B cell (primary cell): ENCODE measurements around the gene CDC14A. TPM values are rescaled to one million over a fixed set of nuclear protein-coding genes. Genes with fewer than 3 reads are reported as not detected.

Experiments used
- ATAC-seq: fragments of 200-7000 bp; cut with Tn5 transposase; one replicate; pipeline ENCODE4 v1.10.0; 2021; ENCODE audit warnings: low read depth, mild to moderate bottlenecking, moderate number of reproducible peaks, moderate library complexity
- CTCF ChIA-PET: fragments of 350-600 bp; sonication (Branson Sonifier 250); formaldehyde crosslinking; loops from one replicate; lab custom pipeline; 2021; ENCODE audit warnings: antibody characterized with exemption, inconsistent platforms; lab: Charles Lee
- POLR2A ChIA-PET: fragments of 350-600 bp; sonication (Branson Sonifier 250); formaldehyde crosslinking; loops from one replicate; lab custom pipeline; 2021; ENCODE audit warnings: antibody characterized with exemption; lab: Charles Lee
- DNase-seq: peaks from one replicate; pipeline ENCODE4 v3.0.0; 2013
- H2AFZ ChIP-seq: 2 replicates; pipeline ENCODE4 v1.6.1; 2012; ENCODE audit warnings: mild to moderate bottlenecking, low read depth, low read length; ENCODE audit not compliant: insufficient read depth, poor library complexity, severe bottlenecking
- H3K27ac ChIP-seq, 2 donors: 1 replicate in 1 of 2; 2 replicates in 1 of 2; pipeline ENCODE4 v1.5.1; 2012 to 2013; ENCODE audit warnings: low read length in 2 of 2, mild to moderate bottlenecking in 2 of 2, moderate library complexity in 1 of 2
- H3K27me3 ChIP-seq, 4 experiments: fragments of 200-600 bp in 1 of 4; sonication (generic) in 1 of 4; replicated peaks in 1 of 4; 1 replicate in 2 of 4; 2 replicates in 2 of 4; pipeline versions ENCODE4 v1.6.1 to v1.7.0; 2013 to 2016; ENCODE audit warnings: low read length in 3 of 4, mild to moderate bottlenecking in 2 of 4, mixed read lengths in 1 of 4, moderate library complexity in 1 of 4; ENCODE audit not compliant: insufficient read depth in 4 of 4, control insufficient read depth in 3 of 4; ENCODE audit errors: control extremely low read depth in 1 of 4
- H3K36me3 ChIP-seq, 2 experiments: replicated peaks in 1 of 2; 1 replicate in 1 of 2; 2 replicates in 1 of 2; pipeline versions ENCODE4 v1.6.1 to v1.7.1; 2013; ENCODE audit warnings: low read length in 1 of 2; ENCODE audit not compliant: insufficient read depth in 2 of 2, control insufficient read depth in 1 of 2; ENCODE audit errors: control extremely low read depth in 1 of 2, extremely low read depth in 1 of 2
- H3K4me1 ChIP-seq, 2 donors: fragments of 200-600 bp in 1 of 2; sonication (generic) in 1 of 2; 1 replicate in 1 of 2; 2 replicates in 1 of 2; pipeline versions ENCODE4 v1.5.1 to v1.6.1; 2013 to 2017; ENCODE audit warnings: low read length in 2 of 2; ENCODE audit not compliant: control insufficient read depth in 2 of 2, insufficient read depth in 2 of 2
- H3K4me2 ChIP-seq: replicated peaks from 2 replicates; pipeline ENCODE3; 2012; ENCODE audit warnings: mild to moderate bottlenecking, low read depth, low read length; ENCODE audit not compliant: poor library complexity, severe bottlenecking
- H3K4me3 ChIP-seq, 5 experiments: fragments of 200-600 bp in 1 of 5; sonication (generic) in 1 of 5; 1 replicate in 3 of 5; 2 replicates in 2 of 5; pipeline versions ENCODE4 v1.5.1 to v1.7.0; 2011 to 2016; ENCODE audit warnings: low read length in 4 of 5, mild to moderate bottlenecking in 4 of 5, low read depth in 2 of 5, control low read depth in 1 of 5, moderate library complexity in 1 of 5; ENCODE audit not compliant: insufficient read depth in 1 of 5; ENCODE audit errors: control extremely low read depth in 1 of 5, extremely low read depth in 1 of 5
- H3K79me2 ChIP-seq: fragments of 200-600 bp; sonication (generic); one replicate; pipeline ENCODE4 v1.6.0; 2016; ENCODE audit warnings: low read length; ENCODE audit not compliant: control insufficient read depth, insufficient read depth
- H3K9ac ChIP-seq: fragments of 200-600 bp; sonication (generic); 2 replicates; pipeline ENCODE4 v1.6.1; 2017; ENCODE audit warnings: mild to moderate bottlenecking, low read length, moderate library complexity
- H3K9me3 ChIP-seq, 3 donors: one replicate each; pipeline versions ENCODE4 v1.6.1 to v1.7.1; 2013; ENCODE audit warnings: low read length in 2 of 3; ENCODE audit not compliant: control insufficient read depth in 2 of 3, insufficient read depth in 1 of 3; ENCODE audit errors: control extremely low read depth in 1 of 3
- H4K20me1 ChIP-seq: 2 replicates; pipeline ENCODE4 v1.6.0; 2012; ENCODE audit warnings: mild to moderate bottlenecking, low read length; ENCODE audit not compliant: insufficient read depth, control insufficient read depth, poor library complexity, severe bottlenecking
- H3K27ac Mint-ChIP-seq: one replicate; pipeline ENCODE4 v1.8.0; 2021; ENCODE audit warnings: mixed read lengths
- H3K27me3 Mint-ChIP-seq: one replicate; pipeline ENCODE4 v1.8.0; 2021; ENCODE audit warnings: mixed read lengths
- H3K4me1 Mint-ChIP-seq: one replicate; pipeline ENCODE4 v1.8.0; 2021; ENCODE audit warnings: mixed read lengths
- H3K4me3 Mint-ChIP-seq: one replicate; pipeline ENCODE4 v1.8.0; 2021; ENCODE audit warnings: mixed read lengths
- H3K9me3 Mint-ChIP-seq: one replicate; pipeline ENCODE4 v1.8.0; 2022; ENCODE audit warnings: mixed read lengths; ENCODE audit not compliant: insufficient read depth
- EZH2 ChIP-seq: IDR thresholded peaks from 2 replicates; pipeline ENCODE4 v1.6.1; 2012; ENCODE audit warnings: borderline replicate concordance, low read depth, mild to moderate bottlenecking, moderate library complexity, low read length; ENCODE audit not compliant: insufficient read depth, poor library complexity, severe bottlenecking
- WGBS: methylation state at CpG from one replicate; pipeline ENCODE4 v1.1.5; 2013; ENCODE audit warnings: missing lambda C conversion rate; ENCODE audit not compliant: insufficient coverage; 5-methylcytosine and 5-hydroxymethylcytosine counted together
- intact Hi-C: fragments of 100-400 bp; cut with micrococcal nuclease; formaldehyde crosslinking; loops from one replicate; pipeline ENCODE4 v1.10.0; 2022
- polyA plus RNA-seq: library from polyadenylated mRNA; depleted of rRNA; stranded (reverse); fragments of >200 nt; gene quantifications from 2 replicates; pipeline ENCODE4 v1.2.3, GENCODE V29; 2012
- total RNA-seq, 2 donors: library from RNA; stranded (reverse); fragments of 120-200 nt in 1 of 2; gene quantifications; 1 replicate in 1 of 2; 2 replicates in 1 of 2; pipeline versions ENCODE4 v1.2.3 to v1.2.4, GENCODE V29; 2013 to 2022
- TF ChIP-seq, protein P1 (sequence below): fragments of 200-600 bp; IDR thresholded peaks from one replicate; pipeline ENCODE4 v1.8.0; 2022; ENCODE audit warnings: antibody characterized with exemption, mild to moderate bottlenecking

The CDC14A gene
- total and polyA plus RNA-seq, 2 donors (not counting 1 experiment from before 2014, with no cell fraction given), result 6.1 to 41.7 TPM

DNA sequence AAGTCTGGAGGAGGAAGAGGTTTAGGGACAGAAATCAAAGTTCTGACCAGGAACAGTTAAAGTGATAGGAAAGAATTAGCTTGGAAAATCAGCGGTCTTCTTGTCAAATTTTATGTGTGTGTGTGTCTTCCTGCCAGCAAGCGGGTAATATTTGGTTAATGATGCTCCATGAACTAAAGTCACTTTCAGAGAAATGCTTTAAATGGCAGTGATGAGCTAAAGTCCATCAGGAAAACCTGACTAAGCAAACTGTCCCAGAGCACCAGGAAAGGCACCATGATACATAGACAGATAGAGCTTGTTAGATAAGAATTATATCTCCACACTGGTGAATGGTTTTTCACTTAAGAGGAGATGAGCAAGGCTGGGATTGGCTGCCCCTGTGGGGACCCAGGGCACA is 10.0 kb upstream of the CDC14A start:
- no peak for DNase-seq
- no peaks in the 10 kb centered on the region for H3K79me2 ChIP-seq
- no peak overlapping the region for H3K9ac ChIP-seq
- no peak overlapping the region for H3K4me2 ChIP-seq
- no peaks in the 10 kb centered on the region for H3K9me3 ChIP-seq
- peaks cover 0 to 3% (median 0%) of the 10 kb centered on the region in 4 experiments for H3K27me3 ChIP-seq
- ATAC-seq, result no peak
- no peak for TF ChIP-seq EZH2
- TF ChIP-seq, protein P1, sequence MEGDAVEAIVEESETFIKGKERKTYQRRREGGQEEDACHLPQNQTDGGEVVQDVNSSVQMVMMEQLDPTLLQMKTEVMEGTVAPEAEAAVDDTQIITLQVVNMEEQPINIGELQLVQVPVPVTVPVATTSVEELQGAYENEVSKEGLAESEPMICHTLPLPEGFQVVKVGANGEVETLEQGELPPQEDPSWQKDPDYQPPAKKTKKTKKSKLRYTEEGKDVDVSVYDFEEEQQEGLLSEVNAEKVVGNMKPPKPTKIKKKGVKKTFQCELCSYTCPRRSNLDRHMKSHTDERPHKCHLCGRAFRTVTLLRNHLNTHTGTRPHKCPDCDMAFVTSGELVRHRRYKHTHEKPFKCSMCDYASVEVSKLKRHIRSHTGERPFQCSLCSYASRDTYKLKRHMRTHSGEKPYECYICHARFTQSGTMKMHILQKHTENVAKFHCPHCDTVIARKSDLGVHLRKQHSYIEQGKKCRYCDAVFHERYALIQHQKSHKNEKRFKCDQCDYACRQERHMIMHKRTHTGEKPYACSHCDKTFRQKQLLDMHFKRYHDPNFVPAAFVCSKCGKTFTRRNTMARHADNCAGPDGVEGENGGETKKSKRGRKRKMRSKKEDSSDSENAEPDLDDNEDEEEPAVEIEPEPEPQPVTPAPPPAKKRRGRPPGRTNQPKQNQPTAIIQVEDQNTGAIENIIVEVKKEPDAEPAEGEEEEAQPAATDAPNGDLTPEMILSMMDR, result no peak
- no peak overlapping the region for H3K27ac ChIP-seq
- H4K20me1 ChIP-seq, result no peaks in the 10 kb centered on the region
- ChIA-PET POLR2A (no interaction called here), CTCF (no interaction called here)
- H3K36me3 ChIP-seq, result no peaks in the 10 kb centered on the region
- no peaks in the 10 kb centered on the region for H3K4me1 Mint-ChIP-seq
- H3K4me1 ChIP-seq, result no peaks in the 10 kb centered on the region
- 100% methylated on average over 2 of the region's 2 CpGs for WGBS
- H3K9me3 Mint-ChIP-seq, result no peaks in the 10 kb centered on the region
- peaks cover 3% of the 10 kb centered on the region for H3K27me3 Mint-ChIP-seq
- no peak overlapping the region for H3K4me3 ChIP-seq
- H3K27ac Mint-ChIP-seq, result no peak overlapping the region
- H3K4me3 Mint-ChIP-seq, result no peak overlapping the region
- no peak overlapping the region for H2AFZ ChIP-seq
- intact Hi-C loops, result no loop called here

DNA sequence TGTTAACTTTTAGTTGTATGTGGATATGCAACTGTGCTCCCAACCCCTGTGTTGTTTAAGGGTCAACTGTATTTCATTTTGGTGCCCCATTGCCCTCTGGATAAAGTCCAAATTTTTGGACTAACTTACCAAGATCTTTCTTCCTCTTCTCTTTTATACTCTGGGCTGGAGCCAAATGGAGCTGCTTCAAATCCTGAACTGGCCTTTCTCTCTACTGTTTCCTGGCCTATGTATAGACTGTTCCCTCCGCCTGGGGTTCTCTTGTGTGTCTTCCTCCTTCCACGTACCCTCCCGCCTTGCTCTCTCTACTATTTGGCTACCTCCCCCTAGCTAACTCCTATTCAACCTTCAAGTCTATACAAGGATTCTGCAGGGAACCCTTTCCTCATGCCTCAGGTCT is 8.4 kb upstream of the CDC14A start:
- Mint-ChIP-seq H3K27ac (no peak overlapping the region), H3K27me3 (no peaks in the 10 kb centered on the region), H3K9me3 (no peaks in the 10 kb centered on the region), H3K4me3 (no peak overlapping the region), H3K4me1 (no peaks in the 10 kb centered on the region)
- Histone ChIP-seq H3K9ac (no peak overlapping the region), H3K36me3 (no peaks in the 10 kb centered on the region), H3K4me3 (no peak overlapping the region), H3K9me3 (no peaks in the 10 kb centered on the region), H3K27me3 (peaks cover 0 to 3% (median 0%) of the 10 kb centered on the region in 4 experiments), H4K20me1 (no peaks in the 10 kb centered on the region), H3K4me2 (no peak overlapping the region), H3K4me1 (no peaks in the 10 kb centered on the region), H3K79me2 (no peaks in the 10 kb centered on the region), H3K27ac (no peak overlapping the region), H2AFZ (no peak overlapping the region)
- ChIA-PET POLR2A (no interaction called here), CTCF (no interaction called here)
- intact Hi-C loops, result no loop called here
- ATAC-seq, result no peak
- DNase-seq, result no peak
- no peak for TF ChIP-seq EZH2
- TF ChIP-seq, protein P1, result no peak
- WGBS, result 50% methylated on average over 3 of the region's 3 CpGs
